NCI-H1930 (cell line): ENCODE results near the gene TTC34.
"Not testable (repeated sequence)": the region's sequence is repeated elsewhere in the genome, so short reads cannot be mapped to it uniquely, and the experiment has no call there.

Source experiments
- DNase-seq, 2 experiments: peaks; one replicate each; lab custom pipeline; 2025; lab: John Stamatoyannopoulos, UW

TTC34 gene

GRCh38 chr1:2639203-2639602 is 162.3 kb downstream of the TTC34 start:
- no peak for DNase-seq

GRCh38 chr1:2638466-2639115 is 162.9 kb downstream of the TTC34 start:
- no peak for DNase-seq

GRCh38 chr1:2637442-2638145 is 163.9 kb downstream of the TTC34 start:
- no peak for DNase-seq

GRCh38 chr1:2636733-2637132 is 164.8 kb downstream of the TTC34 start:
- DNase-seq: no peak

- no peak for DNase-seq
These were observed 166.0 kb downstream of the TTC34 start for GRCh38 chr1:2635361-2636010.

GRCh38 chr1:2633936-2634491 is 167.5 kb downstream of the TTC34 start:
- no peak for DNase-seq

GRCh38 chr1:2633366-2633935 is 168.0 kb downstream of the TTC34 start:
- no peak for DNase-seq

- no peak for DNase-seq
These were observed 168.7 kb downstream of the TTC34 start, which contains the start of gene MMEL1 for GRCh38 chr1:2632561-2633361. MMEL1 (minus strand) TSS chr1:2633016; CDS start chr1:2629484, 3,532 bp downstream.

- DNase-seq: no peak
These were observed 169.5 kb downstream of the TTC34 start for GRCh38 chr1:2632051-2632430.

GRCh38 chr1:2631136-2632050 is 170.1 kb downstream of the TTC34 start:
- DNase-seq: no peak

- DNase-seq: no peak
These were observed 170.9 kb downstream of the TTC34 start for GRCh38 chr1:2630498-2631135.

- DNase-seq: no peak
These were observed 171.6 kb downstream of the TTC34 start for GRCh38 chr1:2629627-2630497.

- DNase-seq: no peak
These were observed 172.4 kb downstream of the TTC34 start for GRCh38 chr1:2628933-2629626.

GRCh38 chr1:2628191-2628932 is 173.1 kb downstream of the TTC34 start:
- no peak for DNase-seq

GRCh38 chr1:2627746-2628145 is 173.7 kb downstream of the TTC34 start:
- DNase-seq: no peak

GRCh38 chr1:2625748-2626147 is 175.7 kb downstream of the TTC34 start:
- not testable (repeated sequence) for DNase-seq

- DNase-seq: no peak
These were observed 176.2 kb downstream of the TTC34 start for GRCh38 chr1:2625311-2625710.
